Measurements from ENCODE around the gene SOX8. TPM values are rescaled to one million over a fixed set of nuclear protein-coding genes. Genes with fewer than 3 reads are reported as not detected.

SOX8 gene
- total RNA-seq, result 1 to 10 TPM in 1 of 6 donors, under 1 TPM in 5; 0.54 to 1.3 (median 0.75) TPM
- 1 to 10 TPM; 3.5 to 5.5 TPM for polyA plus RNA-seq

DNA sequence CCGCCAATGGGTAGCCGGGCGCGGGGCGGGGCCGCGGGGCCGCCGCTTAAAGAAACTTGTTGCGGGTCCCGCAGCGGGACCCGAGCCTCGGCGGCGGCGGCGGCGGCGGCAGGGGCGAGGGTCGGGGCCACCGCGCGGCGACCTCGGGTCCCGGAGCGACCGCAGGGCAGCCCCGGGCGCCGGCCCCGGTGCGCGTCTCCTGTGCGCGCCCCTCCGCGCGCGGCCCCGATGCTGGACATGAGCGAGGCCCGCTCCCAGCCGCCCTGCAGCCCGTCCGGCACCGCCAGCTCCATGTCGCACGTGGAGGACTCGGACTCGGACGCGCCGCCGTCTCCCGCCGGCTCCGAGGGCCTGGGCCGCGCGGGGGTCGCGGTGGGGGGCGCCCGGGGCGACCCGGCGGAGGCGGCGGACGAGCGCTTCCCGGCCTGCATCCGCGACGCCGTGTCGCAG lies at the start of gene SOX8:
Gene SOX8, plus strand, starts transcription at position 76 of the 450 bp plus-strand sequence. Its CDS starts 153 bp downstream, at position 229.
- Histone ChIP-seq H3K27ac (no peak within 1 kb of the TSS), H3K4me3 (peak within 1 kb of the TSS; percentile 24 to 50 (median 34)), H3K4me1 (peaks cover 3 to 7% (median 6%) of the 10 kb centered on the region in 3 donors), H3K27me3 (no peaks in the 10 kb centered on the region), H3K36me3 (no peaks in the 10 kb centered on the region), H3K9me3 (no peaks in the 10 kb centered on the region)
- WGBS, 2 donors, result 1% methylated on average over 18 to 80 of the region's 80 CpGs
- intact Hi-C loops (cut with DNase I), result no loop called here
- TF ChIP-seq, protein P1, sequence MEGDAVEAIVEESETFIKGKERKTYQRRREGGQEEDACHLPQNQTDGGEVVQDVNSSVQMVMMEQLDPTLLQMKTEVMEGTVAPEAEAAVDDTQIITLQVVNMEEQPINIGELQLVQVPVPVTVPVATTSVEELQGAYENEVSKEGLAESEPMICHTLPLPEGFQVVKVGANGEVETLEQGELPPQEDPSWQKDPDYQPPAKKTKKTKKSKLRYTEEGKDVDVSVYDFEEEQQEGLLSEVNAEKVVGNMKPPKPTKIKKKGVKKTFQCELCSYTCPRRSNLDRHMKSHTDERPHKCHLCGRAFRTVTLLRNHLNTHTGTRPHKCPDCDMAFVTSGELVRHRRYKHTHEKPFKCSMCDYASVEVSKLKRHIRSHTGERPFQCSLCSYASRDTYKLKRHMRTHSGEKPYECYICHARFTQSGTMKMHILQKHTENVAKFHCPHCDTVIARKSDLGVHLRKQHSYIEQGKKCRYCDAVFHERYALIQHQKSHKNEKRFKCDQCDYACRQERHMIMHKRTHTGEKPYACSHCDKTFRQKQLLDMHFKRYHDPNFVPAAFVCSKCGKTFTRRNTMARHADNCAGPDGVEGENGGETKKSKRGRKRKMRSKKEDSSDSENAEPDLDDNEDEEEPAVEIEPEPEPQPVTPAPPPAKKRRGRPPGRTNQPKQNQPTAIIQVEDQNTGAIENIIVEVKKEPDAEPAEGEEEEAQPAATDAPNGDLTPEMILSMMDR (IDR thresholded peaks at IDR 0.05), result no peak
- ATAC-seq (no peak), FAIRE-seq (no peak), DNase-seq (peak in 1 of 6 donors; percentile 63)

DNA sequence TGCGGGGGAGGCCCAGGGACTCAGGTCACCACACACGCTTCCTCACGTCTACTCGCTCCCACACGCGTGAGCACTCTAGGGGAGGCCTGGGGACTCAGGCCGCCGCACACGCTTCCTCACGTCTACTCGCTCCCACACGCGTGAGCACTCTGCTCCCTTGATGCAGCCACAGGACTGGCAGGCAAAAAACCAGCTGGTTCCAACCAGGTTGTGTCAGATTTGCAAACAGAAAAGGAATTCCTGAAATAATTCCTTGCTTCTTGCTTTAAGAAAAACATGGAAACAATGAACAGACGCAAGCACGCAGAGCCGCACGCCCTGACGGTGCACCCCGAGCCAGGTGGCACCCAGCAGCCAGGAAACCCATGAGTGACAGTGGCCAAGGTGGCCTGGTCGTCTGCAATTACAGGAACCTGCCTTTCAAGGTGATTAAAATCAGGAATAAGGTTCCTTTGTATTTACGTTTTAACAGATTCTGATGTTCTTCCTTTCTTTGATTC lies 48.7 kb upstream of the SOX8 start:
- no peak for FAIRE-seq
- 91 to 93% methylated on average over 21 of the region's 21 CpGs for WGBS, 2 donors
- Histone ChIP-seq H3K9me3 (no peaks in the 10 kb centered on the region), H3K4me1 (no peaks in the 10 kb centered on the region), H3K36me3 (peaks cover 0 to 4% (median 0%) of the 10 kb centered on the region in 3 donors), H3K27ac (no peak overlapping the region), H3K27me3 (no peaks in the 10 kb centered on the region), H3K4me3 (no peak overlapping the region)
- ATAC-seq, result no peak
- intact Hi-C loops (cut with DNase I), result no loop called here
- TF ChIP-seq, protein P1 (IDR thresholded peaks at IDR 0.05), result no peak
- peak in 2 of 6 donors; percentile 5 to 11 for DNase-seq

DNA sequence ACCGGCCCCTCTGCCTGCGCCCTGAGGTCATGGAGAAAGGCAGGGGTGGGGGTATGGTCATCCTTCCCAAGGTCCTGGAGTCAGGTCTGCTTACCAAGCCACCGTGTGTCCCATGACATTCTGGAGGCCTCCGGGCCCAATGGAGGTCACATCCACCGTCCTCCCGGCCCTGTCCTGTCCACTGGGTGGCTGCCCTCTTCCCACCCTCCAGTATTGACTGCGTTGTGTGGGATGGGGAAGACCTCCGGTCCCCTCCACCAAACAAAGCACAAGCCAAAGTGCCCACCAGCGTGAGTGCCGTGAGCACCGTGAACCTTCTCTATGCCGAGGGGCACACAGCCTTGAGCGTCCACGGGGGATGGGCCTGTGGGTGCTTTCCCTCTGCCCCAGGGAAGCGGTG lies 48.0 kb upstream of the SOX8 start:
- Histone ChIP-seq H3K4me3 (no peak overlapping the region), H3K27ac (no peak overlapping the region), H3K27me3 (no peaks in the 10 kb centered on the region), H3K9me3 (no peaks in the 10 kb centered on the region), H3K36me3 (peaks cover 0 to 4% (median 0%) of the 10 kb centered on the region in 3 donors), H3K4me1 (no peaks in the 10 kb centered on the region)
- ATAC-seq (no peak), FAIRE-seq (no peak), DNase-seq (peak in 2 of 6 donors; percentile 12 to 43)
- intact Hi-C loops (cut with DNase I), result no loop called here
- TF ChIP-seq, protein P1 (IDR thresholded peaks at IDR 0.05), result no peak
- WGBS, 2 donors, result 96% methylated on average over 15 of the region's 15 CpGs

DNA sequence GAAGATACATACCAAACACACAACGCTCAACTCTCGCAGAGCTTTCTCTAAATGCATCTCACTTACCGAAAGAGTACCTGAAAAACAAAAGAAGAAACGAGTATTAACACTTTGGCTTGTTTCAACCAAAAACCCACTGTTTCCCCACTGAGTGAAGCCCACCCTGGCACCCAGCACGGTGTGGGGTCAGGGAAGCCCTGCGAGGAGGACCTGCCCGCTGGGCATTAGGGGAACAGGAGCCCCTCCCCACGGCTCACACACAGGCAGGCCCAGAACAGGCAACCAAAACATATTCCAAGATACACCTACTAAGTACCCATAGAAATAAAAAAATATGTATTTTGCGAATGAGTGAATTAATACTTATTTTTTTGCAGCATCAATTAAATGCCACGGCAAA lies 47.4 kb upstream of the SOX8 start:
- Histone ChIP-seq H3K4me1 (no peaks in the 10 kb centered on the region), H3K27ac (no peak overlapping the region), H3K36me3 (peaks cover 0 to 6% (median 0%) of the 10 kb centered on the region in 3 donors), H3K4me3 (no peak overlapping the region), H3K27me3 (no peaks in the 10 kb centered on the region), H3K9me3 (no peaks in the 10 kb centered on the region)
- intact Hi-C loops (cut with DNase I), result no loop called here
- DNase-seq, result peak in 2 of 6 donors; percentile 5 to 23
- no peak for FAIRE-seq
- TF ChIP-seq, protein P1 (IDR thresholded peaks at IDR 0.05), result no peak
- WGBS, 2 donors, result 91% methylated on average over 10 of the region's 10 CpGs
- no peak for ATAC-seq

DNA sequence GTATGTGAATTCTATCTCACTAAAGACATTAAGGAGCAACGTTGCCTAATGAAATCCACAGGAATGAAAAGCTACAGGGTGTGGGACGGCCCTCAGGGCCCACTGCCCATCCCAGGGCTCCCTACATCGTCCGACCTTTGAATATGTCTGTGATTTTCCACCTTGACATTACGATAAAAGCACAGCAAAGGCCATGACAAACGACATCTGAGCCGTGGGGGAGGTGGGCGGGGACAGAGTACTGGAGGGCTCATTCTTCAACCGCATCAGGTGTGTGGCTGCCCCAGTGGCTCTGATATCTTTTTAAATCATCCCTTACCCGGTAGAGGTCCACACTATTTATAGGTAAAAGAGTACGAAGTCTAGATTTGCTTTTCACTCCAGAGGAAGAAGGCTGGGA lies 45.9 kb upstream of the SOX8 start:
- WGBS, 2 donors, result 70 to 76% methylated on average over 11 of the region's 11 CpGs
- TF ChIP-seq, protein P1 (IDR thresholded peaks at IDR 0.05), result no peak
- H3K27me3 ChIP-seq, result no peaks in the 10 kb centered on the region
- no peak for DNase-seq
- no peaks in the 10 kb centered on the region for H3K9me3 ChIP-seq
- no peak for FAIRE-seq
- no peak overlapping the region for H3K4me3 ChIP-seq
- intact Hi-C loops (cut with DNase I), result no loop called here
- no peaks in the 10 kb centered on the region for H3K4me1 ChIP-seq
- peaks cover 0 to 10% (median 0%) of the 10 kb centered on the region in 3 donors for H3K36me3 ChIP-seq
- ATAC-seq, result no peak
- H3K27ac ChIP-seq, result no peak overlapping the region
